Colon (tissue), 2 donors: ENCODE data around the gene TBX1.

Experiments
- FAIRE-seq: peaks from 2 replicates; lab custom pipeline; 2012; peaks lifted over from hg19 to GRCh38; lab: Jason Lieb, UNC
- donor health status: control.
- donor health status: control.

TBX1 gene

DNA sequence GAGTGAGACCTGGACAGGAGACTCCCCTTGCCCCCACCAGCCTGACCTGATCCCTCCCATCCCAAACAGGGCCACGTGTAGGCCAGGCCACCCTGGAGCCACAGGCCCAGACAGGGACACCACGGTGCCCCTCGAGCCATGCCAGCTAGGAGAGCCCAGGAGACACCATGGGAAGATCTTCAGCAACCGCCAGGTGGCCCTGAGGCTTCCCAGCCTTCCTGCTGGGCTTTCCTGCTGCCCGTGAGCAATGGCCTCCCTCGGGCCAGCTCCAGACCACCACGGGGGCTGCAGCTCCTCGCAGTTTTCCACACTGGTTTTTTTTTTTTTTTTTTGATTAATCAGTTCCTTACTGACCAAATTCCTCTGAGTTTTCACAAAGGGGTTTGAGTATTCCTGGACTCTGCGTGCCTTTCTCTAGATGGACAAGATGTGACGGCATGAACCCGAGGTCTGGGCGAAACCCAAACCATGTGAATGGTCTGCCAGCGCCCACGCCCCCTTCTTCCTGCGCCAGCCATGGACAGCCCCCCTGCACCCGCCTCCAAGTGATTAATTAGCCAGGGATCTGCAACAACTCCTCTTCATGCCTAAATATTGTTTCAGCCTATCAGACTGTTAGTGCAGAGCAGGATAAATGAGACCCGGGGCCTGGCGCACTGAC lies 40.9 kb downstream of the TBX1 start:
- no peak for FAIRE-seq

DNA sequence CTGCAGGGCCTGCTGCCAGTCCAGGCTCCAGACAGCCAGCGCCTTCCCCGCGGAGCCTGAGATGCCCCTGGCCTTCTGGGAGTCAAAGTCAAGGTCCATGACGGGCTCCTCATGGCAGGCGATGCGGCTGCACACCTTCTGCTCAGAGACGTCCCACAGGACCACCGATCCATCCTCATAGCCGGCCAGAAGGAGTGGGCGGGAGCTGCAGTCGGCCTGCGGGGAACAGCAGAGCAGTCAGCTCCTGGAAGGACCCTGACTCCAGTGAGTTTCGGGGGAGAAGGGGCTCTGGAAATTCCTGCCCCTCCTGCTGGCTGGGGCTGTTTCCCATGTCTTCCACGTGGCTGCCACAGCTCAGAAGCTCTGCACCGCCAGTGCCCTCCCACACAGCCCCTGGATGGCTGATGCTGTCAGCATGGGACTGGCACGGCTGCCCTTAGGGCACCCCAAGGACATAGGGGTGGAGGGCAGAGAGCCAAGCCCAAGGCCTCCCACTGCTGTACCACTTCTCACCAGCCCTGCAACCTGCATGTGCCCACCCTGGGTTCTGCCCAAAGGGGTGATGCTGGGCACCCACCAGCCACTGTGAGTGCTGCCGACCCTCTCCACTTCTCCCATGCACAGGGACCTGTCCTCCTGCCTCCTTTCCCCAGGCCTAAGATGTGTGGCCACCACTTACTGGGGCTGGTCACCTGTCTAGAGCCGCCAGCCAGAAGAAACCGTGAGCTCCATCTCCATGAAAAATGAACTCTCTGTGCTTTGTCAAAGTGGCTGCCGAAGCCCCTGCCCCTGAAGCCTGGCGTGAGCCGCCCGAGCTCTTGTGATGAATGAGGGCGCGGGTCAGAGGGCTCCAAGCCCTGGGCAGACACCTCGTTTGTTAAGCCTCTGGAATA lies 41.7 kb downstream of the TBX1 start:
- FAIRE-seq, result no peak

DNA sequence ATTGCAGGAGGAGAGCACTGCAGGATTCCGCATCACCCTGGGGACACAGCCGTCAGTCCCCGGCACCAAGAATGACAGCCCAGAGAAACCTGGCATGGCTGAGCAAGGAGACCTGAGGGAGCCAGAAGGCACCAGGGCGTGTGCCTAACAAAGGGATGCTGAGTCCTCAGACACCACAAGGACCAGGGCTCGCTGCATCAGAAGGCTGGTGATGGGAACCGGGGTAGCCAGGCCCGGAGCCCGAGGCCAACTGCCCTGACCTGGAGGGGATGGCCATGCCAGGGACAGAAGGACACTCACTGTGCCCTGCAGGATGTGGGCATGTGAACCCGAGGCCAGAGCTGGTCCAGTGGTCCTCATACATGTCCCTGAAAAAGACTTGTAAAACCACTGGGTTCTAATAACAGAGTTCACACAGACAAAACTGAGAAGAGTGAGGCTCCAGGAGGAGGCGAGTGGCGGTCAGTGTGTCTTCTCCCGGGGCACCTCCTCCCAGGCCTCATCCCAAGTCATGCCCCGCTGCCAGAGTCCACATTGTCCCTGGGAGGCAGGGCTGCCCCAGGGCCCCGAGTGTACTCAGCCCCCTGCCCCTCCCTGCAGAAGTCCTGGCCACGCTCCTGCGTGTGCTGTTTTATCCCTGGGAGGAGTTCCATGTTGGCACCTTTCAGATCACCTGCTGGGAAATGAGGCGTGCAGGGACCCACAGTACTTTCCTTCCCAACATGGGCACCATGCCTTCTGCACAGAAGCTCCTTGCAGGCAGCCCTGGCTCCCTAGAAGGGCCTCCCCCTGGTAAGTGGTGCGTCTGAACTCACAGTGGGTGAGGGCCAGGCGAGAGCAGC lies 42.5 kb downstream of the TBX1 start:
- FAIRE-seq, result no peak

DNA sequence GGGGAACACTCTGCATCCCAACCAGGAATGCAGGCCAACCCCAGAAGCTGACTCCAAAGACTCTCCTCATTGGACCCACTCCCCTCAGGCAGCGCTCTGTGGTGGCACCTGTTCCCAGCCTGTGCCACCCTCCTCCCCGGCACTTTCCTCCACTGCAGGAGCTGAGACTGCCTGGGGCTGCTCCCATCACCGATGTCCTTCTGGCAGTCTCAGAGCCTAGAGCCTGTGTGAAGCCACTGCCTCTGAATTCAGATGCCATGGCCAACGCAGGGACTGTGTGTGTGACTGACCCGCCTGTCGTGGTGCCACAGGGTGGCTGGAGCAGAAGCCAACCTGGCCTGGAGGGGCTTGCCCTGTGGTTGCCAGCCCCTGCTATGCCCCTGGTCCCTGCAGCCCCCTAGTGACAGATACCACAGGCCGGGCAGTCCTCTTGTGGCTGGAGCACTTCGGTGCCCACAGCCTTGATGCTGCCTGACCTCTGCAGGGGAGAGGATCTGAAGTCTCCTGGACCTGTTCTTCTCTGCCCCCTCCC lies 43.2 kb downstream of the TBX1 start:
- FAIRE-seq, result no peak

DNA sequence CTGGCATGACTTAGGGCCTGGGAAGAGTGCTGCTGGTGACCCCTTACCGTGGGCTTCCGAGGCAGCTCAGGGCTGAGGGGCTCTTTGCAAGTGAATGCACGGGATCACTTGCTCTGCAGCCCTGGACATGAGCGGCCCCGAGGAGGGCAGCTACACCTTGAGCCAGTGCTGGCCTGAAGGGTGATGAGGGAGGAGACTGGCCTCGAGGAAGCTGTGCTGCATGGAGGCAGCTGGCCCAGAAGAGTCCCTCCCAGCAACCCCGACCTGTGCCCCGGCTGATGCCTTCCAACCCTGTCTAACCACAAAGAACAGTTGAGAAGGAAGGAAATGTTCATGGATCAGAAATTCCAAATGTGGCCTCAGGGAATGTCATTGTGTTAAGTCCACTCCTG lies 45.2 kb downstream of the TBX1 start:
- no peak for FAIRE-seq

DNA sequence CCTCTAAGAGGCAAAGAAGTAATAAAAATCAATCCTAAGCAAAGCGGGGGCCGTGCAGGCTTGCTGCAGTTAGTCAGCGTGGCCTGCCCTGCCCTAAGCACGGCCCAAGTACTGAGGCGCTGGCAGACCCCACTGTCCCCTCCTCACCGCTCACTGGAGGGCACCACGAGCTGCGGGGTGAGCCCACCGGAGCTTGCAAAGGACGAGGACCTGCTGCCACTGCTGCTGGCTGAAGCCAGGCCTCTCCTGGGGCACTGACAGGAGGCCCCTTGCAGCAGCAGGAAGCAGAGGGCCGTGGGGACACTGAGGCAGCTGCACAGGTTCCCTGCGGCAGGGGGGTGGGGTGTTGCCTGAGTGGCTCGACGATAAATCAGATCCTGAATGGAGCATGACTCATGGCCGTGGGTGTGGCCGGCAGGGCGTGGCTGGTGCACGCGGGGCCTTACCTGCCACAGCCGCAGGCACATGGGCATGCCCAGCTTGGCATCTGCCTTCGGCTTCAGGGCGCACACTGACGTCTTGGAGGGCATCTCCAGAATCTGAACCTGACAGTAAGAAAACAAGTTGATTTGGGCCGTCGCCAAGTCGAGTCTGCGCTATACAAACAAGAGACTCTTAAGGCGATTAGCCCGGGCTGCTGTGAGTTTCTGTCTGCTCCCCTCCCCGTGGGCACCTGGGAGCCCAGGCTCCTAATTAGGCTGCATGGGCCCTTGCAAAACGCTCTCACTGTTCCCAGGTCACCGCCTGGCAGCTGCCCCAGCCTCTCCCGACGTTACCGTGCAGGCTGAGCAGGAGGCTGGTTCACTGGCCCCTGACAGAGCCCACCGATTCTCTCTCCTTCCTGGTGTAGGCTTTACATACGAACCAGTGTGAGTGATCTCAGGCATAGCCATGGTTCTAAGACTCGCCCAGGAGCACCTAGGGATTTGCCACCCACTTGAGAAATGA lies 45.9 kb downstream of the TBX1 start:
- no peak for FAIRE-seq

DNA sequence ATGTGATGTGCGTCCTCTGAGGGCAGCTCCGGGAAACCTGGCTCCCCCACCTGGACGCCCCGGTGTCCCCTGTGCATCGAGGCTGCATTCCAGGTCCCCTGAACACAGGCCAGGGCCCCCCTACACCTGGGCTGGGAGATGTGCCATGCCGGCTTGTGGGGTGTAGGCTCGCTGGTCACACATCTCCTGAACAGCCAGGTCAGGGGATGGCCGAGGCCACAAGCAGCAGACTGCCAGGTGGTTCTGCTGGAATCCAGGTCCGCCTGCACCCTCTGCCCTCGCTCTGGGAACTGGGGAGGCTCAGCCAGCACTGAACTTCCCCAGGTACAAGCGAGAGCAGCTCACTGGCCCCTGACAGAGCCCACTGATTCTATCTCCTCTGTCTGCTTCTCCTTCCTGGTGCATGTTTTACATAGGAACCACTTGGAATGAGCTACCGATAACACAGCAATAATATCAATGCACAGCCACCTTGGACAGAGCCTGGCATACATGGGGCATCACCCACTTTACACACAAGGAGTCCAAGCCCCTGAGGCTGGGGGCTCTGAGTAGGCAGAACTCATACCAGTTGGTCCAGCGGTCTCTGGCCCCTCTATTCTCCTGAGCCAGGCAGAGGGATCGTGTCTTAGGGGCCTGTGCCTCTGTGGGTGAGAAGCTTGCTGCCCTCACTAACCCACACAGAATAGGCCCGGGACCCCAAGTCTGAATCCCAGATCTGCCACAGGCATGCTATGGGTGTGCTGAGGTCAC lies 46.8 kb downstream of the TBX1 start:
- FAIRE-seq, result no peak

DNA sequence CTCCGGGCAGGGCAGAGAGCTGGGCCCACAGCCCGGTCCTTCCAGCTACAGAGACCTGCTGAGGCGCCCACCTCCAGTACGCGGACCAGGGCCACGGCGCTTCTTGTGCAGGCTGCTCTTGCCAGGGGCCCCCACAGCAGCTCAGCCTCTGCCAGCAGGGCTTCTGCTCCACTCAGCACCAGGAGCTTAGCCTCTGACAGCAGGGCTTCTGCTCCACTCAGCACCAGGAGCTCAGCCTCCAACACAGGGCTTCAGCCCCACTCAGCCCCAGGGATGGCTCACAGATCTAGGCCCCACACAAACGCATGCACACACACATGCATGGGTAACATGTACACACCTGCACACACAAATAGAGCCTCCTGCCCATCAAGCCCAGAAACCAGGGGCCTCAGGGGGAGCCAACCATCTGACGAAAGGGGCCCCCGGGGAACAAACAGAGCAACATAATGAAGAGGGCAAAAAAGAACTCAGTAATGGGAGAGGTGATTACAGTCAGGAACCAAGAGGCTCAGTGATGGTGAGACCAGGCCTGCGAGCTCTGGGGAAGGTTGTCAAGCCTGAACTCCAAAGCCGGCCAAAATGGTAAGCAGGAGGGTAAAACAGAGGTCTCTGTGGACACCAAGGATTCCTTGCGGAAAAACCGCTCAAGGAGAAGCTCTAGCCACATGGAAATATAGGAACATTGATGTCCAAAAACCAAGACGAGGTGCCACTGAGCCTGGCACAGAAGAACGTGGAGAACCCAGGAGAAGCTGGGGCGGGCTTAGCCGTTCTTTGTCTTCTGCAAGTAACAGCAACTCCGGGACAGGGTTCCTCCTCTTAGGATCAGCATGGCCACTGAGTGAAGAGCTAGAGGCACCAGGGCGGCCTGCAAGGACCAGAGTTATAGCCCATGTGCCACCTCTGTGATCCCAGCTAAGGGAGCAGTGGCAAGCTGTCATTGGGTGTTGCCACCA lies 47.6 kb downstream of the TBX1 start:
- FAIRE-seq, result no peak

DNA sequence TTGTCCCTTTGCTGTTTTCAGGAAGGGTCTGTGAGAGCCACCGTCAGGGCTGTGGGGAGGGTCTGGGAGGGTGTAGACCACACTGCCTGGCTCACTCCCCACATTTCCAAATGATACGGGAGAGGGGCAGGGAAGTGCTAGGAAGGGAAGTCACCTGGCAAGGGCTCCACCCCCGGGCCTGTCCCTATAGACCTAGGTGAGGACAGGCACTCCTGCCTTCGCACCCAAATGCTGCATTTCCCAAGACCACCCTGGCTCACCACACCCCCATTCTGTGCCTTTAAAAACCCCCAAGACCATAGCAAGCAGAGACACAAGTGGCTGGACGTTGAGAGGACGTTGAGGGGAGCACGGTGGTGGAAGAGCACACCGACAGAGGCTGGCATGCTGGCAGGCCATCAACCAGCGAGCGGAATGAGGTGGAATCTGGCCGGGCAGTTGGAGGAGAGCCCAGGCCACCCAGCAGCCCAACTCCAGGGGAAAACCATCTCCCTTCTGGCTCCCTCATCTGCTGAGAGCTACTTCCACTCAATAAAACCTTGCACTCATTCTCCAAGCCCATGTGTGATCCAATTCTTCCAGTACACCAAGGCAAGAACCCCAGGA lies 48.4 kb downstream of the TBX1 start:
- no peak for FAIRE-seq

DNA sequence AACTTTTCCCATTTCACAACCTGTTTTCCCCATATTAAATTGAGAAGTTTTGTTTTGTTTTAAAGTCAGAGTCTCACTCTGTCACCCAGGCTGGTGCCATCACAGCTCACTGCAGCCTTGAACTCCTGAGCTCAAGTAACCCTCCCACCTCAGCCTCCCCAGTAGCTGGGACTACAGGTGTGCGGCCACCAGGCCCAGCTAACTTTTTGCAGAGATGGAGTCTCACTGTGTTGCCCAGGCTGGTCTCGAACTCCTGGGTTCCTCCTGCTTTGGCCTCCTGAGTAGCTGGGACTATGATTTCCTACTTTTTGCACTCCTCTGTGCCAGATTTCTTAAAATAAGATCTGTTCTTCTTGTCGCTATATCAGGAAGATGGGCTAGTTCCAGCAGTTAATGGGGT lies 49.2 kb downstream of the TBX1 start:
- no peak for FAIRE-seq

DNA sequence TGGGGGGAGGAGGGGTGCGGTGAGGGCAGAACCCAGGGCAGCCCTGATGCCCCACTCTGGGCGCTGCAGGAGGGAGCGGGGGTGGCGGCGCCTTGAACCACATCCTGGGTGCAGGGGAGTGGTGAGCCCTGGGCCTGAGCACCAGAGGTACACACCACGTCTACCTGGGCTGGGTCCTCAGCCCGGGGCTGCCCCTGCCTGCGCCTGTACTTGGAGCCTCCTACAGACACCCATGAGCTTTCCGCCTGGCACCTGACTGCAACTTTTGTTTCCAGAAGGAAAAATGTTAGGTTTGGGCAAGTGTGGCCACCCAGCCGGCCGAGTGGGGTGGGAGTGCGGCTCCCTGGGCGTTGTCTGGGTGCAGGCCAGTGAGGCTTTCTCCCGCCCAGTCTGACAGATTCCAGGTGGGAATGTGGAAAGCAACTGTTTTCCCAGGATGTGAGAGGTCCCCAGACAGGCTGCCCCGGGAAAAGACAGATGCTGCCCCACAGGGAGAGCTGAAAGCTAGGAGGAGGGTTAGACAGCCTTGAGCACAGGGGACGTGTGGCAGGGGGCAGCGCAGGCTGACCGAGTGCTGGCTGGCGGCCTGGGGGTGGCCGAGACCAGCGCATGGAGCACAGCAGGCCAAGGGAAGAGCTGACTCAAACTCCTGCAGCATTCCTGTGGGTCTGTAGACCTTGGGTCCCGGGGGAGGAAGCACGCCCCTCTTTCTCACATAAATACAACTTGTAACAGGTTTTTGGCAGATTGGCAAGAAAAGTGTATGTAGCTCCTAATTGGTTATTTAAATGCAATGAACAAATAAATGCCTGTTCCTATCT lies 50.0 kb downstream of the TBX1 start:
- no peak for FAIRE-seq

DNA sequence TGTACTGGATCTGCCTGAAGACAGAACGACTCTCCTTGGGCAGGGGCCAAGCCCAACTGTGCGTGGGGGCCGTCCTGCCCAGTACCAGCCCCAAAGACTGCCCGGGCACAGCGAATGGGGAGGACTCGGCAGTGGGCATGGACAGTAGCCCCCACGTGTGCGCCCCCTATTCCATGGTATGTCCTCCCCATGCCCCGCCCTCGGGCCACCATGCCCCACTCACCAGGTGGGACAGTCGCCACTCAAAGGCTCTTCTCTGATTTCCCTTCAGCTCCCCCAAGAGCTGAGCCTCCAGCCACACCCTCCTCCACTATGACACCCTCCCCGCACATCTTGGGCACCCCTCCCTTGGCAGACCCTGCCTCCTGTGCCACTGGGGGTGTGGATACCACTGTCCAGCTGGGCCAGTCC lies 50.6 kb downstream of the TBX1 start:
- FAIRE-seq, result no peak

DNA sequence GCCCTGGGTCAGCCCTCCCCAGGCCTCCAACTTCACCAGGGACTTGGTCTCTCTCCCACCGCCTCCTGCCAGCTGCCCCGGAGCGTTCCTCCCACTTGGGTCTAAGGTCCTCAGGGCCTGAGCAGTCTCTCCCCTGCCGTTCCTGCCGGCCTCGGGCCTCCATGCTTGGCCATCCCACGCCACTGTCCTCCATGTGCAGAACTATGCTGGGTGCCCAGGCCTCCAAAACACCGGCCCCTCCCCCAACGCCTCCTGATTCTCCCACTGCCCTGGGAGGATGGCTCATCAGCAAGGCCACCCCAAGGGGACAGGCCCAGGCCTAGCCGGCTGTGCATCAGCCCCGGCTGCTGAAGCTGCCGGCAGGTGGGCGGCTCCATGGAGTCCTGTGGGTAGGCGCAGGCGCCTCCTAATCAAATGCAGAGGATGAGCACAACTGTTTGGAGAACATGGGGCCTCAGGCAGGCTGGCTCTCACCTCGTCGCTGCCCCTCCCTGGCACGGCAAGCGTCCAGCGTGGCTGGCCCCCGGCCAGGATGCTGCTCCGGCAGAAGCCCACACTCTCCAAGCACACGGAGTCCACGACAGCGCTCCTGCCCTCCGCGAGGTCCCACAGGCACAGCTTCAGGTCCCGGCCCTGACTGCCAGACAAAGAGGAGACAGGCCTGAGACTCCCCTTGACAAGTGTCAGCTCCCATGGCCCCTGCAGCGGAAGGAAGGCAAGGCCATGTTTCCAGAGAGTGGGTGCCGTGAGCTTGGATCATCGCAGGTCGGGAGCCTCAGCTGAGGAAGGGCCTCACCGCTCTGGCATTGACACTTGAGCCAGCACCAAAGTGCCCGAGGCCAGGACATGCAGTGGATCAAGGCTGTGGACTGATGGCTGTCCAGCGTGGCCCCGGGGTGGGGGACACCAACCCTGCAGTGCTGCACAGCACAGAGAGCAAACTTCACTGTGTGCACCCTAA lies 51.5 kb downstream of the TBX1 start:
- no peak for FAIRE-seq

DNA sequence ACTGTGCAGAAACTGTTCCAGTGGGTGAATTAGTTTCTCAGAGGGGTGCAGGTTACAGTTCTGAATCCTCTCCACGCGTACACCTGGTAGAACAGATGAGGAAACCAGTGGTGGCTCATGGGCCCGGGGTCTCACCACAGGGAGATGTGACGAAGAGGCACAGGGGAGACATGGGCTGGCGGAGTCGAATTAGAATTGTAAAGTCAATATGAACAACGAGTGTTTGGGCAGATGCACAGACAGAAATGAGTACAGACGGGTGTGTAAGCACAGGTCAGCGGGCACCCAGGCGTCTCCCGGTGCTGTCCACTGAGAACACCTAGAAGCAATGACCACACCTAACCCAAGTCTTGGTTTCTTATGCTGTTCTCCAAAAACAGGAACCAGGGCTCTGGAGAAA lies 52.3 kb downstream of the TBX1 start:
- no peak for FAIRE-seq

DNA sequence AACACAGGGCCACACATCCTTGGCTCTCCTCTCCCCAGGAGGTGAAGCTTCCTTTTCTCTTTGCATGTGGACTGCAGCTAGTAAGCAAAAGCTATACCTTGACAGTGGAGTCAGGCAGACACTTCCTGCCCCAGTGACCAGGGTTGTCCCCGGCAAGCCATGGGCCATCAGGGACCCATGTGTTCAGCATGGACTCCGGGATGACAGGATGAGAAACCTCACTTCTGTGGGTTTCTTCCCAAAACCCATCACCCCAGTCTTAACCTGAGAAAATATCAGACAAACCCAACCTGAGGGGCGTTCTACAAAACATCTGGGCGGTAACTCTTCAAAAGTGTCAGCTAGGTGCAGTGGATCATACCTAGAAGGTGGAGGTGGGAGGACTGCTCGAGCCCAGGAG lies 53.9 kb downstream of the TBX1 start:
- FAIRE-seq, result no peak

DNA sequence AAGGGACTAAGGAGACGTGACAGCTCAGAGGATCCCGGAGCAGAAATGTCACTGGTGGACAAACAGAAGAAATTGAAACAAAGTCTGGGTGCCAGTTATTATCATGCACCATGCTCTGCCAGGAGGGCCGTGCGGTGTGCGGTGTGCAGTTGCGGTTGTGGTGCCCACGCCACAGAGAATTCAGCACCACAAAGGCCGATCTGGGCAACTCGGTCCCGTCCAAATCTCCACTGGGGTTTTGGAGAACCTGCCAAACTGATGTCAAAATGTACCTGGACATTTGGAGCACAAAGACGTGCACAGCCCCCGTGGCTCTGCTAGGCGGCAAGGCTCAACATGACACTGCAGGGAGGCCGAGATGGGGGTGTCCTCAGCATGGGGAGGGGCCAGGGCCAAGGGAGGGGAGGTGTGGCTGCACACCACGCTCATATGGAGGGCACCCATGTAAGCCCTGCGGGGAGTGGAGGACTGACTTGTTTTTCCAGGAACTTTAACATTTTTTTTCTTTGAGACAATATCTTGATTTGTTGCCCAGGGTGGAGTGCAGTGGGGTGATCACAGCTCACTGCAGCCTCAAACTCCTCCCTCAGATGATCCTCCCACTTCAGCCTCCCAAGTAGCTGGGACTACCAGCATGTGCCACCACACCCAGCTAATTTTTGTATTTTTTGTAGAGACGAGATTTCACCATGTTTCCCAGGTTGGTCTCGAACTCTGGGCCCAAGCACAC lies 54.7 kb downstream of the TBX1 start:
- FAIRE-seq, result no peak
